PFSK-1 (cell line): ENCODE data around the gene HMOX2.

ENCODE experiments used
- FOXP2 ChIP-seq: optimal IDR thresholded peaks from 2 replicates; pipeline ENCODE3; 2011; ENCODE audit warnings: borderline replicate concordance, control low read depth, inconsistent platforms; ENCODE audit not compliant: insufficient read depth; ENCODE audit errors: extremely low read length, extremely low read depth
- POLR2AphosphoS5 ChIP-seq: IDR thresholded peaks from 2 replicates; pipeline ENCODE4 v1.6.1; 2012; ENCODE audit warnings: low read depth, mild to moderate bottlenecking, control low read depth, low read length, moderate library complexity
- SIN3A ChIP-seq: IDR thresholded peaks from 2 replicates; pipeline ENCODE4 v1.6.1; 2012; ENCODE audit warnings: mild to moderate bottlenecking, low read length, moderate library complexity, borderline replicate concordance; ENCODE audit not compliant: insufficient read depth
- TAF1 ChIP-seq: IDR thresholded peaks from 2 replicates; pipeline ENCODE4 v1.6.1; 2012; ENCODE audit warnings: low read length, control low read depth, borderline replicate concordance; ENCODE audit not compliant: insufficient read depth
- TF ChIP-seq, protein P1 (sequence below), 2 experiments: IDR thresholded peaks; 2 replicates each; pipeline versions ENCODE4 v1.6.1 to v1.8.0; 2011 to 2012; ENCODE audit warnings: low read depth in 2 of 2, low read length in 2 of 2, control low read depth in 1 of 2, inconsistent platforms in 1 of 2, mild to moderate bottlenecking in 1 of 2, moderate library complexity in 1 of 2; ENCODE audit not compliant: insufficient read depth in 1 of 2

Gene HMOX2

DNA sequence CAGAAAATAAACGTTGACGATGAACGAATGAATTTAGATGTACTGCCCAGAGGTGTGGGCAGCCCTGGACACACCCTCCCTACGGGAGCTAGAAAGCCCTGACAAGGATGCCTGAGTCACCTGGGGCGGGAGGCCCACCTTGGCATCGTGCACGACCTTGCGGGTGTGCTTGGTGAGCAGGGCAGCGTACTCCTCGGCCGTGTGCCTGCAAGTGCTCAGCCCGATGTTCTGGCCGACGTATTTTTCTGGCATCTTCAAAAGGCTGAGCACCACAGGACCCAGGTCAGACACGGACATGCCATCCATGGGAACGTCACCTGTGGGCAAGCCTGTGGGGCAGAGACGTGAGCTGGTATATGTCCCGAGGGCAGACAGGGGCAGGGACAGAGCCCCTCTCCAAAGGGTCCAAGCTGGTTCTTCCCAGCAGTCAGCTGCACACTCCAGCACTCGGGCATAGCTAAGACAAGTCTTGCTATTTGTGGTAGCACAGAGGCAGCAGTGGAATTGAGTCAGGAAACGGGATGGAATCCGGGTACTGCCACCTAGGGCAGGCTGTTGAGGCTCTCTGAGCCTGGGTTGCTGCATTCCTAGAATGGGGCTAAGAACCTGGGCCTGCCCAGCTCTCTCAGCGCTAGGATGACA is 12.6 kb upstream of the HMOX2 start:
- TF ChIP-seq SIN3A (no peak), TAF1 (no peak), POLR2AphosphoS5 (no peak), FOXP2 (no peak)
- TF ChIP-seq, protein P1, sequence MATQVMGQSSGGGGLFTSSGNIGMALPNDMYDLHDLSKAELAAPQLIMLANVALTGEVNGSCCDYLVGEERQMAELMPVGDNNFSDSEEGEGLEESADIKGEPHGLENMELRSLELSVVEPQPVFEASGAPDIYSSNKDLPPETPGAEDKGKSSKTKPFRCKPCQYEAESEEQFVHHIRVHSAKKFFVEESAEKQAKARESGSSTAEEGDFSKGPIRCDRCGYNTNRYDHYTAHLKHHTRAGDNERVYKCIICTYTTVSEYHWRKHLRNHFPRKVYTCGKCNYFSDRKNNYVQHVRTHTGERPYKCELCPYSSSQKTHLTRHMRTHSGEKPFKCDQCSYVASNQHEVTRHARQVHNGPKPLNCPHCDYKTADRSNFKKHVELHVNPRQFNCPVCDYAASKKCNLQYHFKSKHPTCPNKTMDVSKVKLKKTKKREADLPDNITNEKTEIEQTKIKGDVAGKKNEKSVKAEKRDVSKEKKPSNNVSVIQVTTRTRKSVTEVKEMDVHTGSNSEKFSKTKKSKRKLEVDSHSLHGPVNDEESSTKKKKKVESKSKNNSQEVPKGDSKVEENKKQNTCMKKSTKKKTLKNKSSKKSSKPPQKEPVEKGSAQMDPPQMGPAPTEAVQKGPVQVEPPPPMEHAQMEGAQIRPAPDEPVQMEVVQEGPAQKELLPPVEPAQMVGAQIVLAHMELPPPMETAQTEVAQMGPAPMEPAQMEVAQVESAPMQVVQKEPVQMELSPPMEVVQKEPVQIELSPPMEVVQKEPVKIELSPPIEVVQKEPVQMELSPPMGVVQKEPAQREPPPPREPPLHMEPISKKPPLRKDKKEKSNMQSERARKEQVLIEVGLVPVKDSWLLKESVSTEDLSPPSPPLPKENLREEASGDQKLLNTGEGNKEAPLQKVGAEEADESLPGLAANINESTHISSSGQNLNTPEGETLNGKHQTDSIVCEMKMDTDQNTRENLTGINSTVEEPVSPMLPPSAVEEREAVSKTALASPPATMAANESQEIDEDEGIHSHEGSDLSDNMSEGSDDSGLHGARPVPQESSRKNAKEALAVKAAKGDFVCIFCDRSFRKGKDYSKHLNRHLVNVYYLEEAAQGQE (IDR thresholded peaks at IDR 0.05; ENCODE audit: insufficient read depth in 1 of 2, low read depth in 2 of 2, low read length in 2 of 2): no peak

DNA sequence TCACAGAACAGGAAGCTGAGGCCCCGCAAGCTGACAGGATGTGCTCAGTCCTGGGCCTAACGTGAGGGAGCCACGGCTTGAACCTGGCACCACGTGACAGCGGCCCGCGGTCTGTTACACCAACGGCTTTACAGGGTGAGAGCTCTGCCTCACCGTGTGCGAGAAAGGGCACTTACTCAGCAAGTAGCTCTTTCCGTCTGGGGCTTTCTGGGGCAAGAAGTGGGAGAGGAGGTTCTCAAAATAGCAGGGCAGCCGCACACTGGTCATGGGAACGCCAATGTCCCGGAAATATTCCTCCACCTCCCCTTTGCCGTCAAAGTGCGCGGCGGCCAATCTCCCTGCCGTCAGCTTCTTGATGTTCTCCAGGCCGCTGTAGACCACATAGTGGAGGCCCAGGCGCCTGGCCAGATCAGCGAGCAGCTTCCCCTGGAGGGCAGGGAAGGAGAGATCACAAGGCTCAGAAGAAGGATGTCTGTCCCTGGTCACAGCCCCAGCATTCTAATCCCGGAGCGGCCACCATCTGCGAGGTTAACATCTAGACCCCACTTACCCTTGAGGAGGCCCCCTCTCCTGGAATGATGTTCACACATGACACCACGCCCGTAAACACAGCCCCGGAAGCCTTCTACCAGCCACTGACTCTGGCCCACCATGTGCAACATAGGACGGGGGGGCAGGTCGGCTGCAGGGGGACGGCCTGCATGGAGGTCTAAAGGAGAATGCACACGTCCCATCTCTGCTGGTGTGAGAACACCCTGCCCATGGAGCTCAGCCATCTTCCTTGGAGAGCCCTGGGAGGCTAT is 10.0 kb upstream of the HMOX2 start:
- TF ChIP-seq SIN3A: no peak
- TF ChIP-seq, protein P1 (IDR thresholded peaks at IDR 0.05; ENCODE audit: insufficient read depth in 1 of 2, low read depth in 2 of 2, low read length in 2 of 2): no peak
- no peak for TF ChIP-seq TAF1
- no peak for TF ChIP-seq POLR2AphosphoS5
- no peak for TF ChIP-seq FOXP2

DNA sequence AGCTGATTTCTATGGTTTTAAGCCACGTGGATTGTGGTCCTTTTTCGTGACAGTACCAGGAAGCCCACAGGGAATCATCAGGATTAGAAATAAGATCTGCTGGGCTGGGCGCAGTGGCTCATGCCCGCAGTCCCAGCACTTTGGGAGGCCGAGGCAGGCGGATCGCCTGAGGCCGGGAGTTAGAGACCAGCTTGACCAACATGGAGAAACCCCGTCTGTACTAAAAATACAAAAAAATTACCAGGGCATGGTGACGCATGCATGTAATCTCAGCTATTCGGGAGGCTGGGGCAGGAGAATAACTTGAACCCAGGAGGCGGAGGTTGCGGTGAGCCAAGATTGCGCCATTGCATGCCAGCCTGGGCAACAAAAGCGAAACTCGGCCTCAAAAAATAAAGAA is 8.3 kb upstream of the HMOX2 start:
- TF ChIP-seq SIN3A (no peak), FOXP2 (no peak), POLR2AphosphoS5 (no peak), TAF1 (no peak)
- TF ChIP-seq, protein P1 (IDR thresholded peaks at IDR 0.05; ENCODE audit: insufficient read depth in 1 of 2, low read depth in 2 of 2, low read length in 2 of 2): no peak

DNA sequence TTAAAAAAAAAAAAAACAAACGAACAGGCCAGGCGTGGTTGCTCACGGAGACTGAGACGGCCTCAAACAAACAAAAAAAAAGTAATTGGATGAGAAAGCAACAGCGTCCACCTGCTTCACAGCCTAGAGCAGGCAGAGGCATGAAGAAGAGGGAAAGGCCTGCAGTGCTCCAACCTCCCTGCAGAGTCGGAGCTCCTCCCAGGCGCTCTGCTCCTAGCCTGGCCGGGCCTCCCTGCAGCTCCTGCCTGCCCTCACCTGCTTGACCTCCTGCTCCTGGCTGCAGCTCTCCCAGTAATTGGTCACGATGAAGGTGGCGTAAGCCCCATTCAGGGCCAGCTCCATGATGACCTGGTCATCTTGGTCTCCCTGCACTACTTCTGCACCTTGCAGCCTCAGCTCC is 7.2 kb upstream of the HMOX2 start:
- no peak for TF ChIP-seq TAF1

DNA sequence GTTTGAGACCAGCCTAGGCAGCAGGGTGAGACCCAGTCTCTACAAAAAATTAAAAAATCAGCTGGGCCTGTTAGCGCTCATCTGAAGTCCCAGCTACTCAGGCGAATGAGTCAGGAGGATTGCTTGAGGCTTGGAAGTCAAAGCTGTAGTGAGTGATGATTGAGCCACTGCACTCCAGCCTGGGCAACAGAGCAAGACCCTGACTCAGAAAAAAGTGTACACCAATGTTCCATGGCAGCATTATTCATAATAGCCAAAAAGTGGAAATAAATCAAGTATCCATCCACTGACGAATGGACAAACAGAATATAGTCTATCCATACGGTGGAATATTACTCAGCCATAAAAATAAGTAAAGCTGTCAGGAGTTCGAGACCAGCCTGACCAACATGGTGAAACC is 4.3 kb upstream of the HMOX2 start:
- TF ChIP-seq SIN3A (no peak), FOXP2 (no peak), TAF1 (no peak), POLR2AphosphoS5 (no peak)
- TF ChIP-seq, protein P1 (IDR thresholded peaks at IDR 0.05; ENCODE audit: insufficient read depth in 1 of 2, low read depth in 2 of 2, low read length in 2 of 2): no peak
